Measurements from ENCODE around the gene RNLS. TPM values are rescaled to one million over a fixed set of nuclear protein-coding genes. Genes with fewer than 3 reads are reported as not detected.

The RNLS gene
- total and polyA plus RNA-seq, 2 donors from 2014 or later: 19.5 to 21.1 TPM

DNA sequence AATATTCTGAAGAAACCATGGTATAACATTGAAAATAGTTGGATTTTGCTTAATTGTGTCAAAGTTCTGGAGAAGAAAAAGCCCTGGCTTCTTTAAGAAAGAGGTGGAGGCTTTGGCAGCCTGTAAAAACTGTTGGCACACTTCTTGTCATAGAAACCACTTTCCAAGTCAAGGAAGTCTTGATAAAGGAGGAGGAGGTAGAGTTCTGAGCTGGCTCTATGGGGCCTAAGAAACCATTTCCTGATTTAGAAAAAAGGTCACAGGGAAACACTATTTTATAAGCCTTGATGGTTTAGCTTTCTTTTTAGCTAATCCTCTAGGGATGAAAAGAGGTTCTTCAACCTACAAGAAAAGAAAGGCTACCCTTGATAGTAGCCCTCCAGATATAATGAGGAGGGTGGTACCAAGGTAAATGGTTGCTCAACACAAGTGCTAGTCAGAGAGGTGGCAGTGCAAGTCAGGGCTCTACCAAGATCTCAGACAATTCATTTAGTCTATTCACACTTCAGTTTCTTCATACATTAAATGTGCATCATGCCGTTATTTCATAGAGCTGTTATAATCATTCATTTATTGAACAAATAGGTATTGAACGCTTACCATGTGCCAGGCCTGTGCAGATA is 346.9 kb downstream of the RNLS start:
- Histone ChIP-seq H3K27ac (ENCODE audit: low read depth in 2 of 2, low read length in 2 of 2) (no peak overlapping the region), H3K9ac (ENCODE audit: low read length in 3 of 3) (no peak overlapping the region), H3K4me1 (ENCODE audit: control insufficient read depth in 2 of 3, insufficient read depth in 2 of 3, low read depth in 1 of 3, low read length in 3 of 3) (no peaks in the 10 kb centered on the region), H3K9me3 (ENCODE audit: control insufficient read depth in 2 of 3, insufficient read depth in 1 of 3, low read length in 3 of 3) (no peaks in the 10 kb centered on the region), H3K36me3 (ENCODE audit: control insufficient read depth in 2 of 3, insufficient read depth in 3 of 3, low read length in 3 of 3) (no peaks in the 10 kb centered on the region), H3K27me3 (ENCODE audit: control insufficient read depth, insufficient read depth, low read length) (no peaks in the 10 kb centered on the region), H3K4me3 (ENCODE audit: low read length in 3 of 3) (no peak overlapping the region)
- TF ChIP-seq, protein P1, sequence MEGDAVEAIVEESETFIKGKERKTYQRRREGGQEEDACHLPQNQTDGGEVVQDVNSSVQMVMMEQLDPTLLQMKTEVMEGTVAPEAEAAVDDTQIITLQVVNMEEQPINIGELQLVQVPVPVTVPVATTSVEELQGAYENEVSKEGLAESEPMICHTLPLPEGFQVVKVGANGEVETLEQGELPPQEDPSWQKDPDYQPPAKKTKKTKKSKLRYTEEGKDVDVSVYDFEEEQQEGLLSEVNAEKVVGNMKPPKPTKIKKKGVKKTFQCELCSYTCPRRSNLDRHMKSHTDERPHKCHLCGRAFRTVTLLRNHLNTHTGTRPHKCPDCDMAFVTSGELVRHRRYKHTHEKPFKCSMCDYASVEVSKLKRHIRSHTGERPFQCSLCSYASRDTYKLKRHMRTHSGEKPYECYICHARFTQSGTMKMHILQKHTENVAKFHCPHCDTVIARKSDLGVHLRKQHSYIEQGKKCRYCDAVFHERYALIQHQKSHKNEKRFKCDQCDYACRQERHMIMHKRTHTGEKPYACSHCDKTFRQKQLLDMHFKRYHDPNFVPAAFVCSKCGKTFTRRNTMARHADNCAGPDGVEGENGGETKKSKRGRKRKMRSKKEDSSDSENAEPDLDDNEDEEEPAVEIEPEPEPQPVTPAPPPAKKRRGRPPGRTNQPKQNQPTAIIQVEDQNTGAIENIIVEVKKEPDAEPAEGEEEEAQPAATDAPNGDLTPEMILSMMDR (IDR thresholded peaks at IDR 0.05; ENCODE audit: borderline replicate concordance, extremely low read depth, insufficient read depth): no peak
- DNase-seq (no peak), FAIRE-seq (no peak)
- intact Hi-C loops (cut with DNase I): no loop called here

DNA sequence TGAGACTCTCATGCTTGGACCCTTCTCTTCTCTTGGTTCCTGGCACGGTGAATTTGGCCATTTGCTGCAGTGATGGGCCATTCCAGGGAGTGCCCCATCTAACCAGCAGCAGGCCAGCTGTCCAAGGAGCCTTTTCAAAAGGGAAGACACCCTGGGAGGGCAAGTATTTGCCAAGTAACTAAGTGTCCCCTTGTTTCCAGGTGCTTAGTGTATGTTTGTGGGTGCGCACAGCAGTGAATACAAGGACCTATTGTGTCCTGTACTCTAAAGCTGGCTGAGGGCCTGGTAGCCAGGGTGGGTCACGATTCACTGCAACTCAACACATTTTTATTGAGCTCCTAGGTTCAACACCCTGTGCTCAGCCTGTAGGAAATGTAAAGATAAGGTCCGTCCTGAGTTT is 348.8 kb downstream of the RNLS start:
- Histone ChIP-seq H3K4me1 (ENCODE audit: control insufficient read depth in 2 of 3, insufficient read depth in 2 of 3, low read depth in 1 of 3, low read length in 3 of 3) (no peaks in the 10 kb centered on the region), H3K27me3 (ENCODE audit: control insufficient read depth, insufficient read depth, low read length) (no peaks in the 10 kb centered on the region), H3K9me3 (ENCODE audit: control insufficient read depth in 2 of 3, insufficient read depth in 1 of 3, low read length in 3 of 3) (peaks cover 0 to 3% (median 0%) of the 10 kb centered on the region in 3 donors), H3K4me3 (ENCODE audit: low read length in 3 of 3) (no peak overlapping the region), H3K27ac (ENCODE audit: low read depth in 2 of 2, low read length in 2 of 2) (no peak overlapping the region), H3K9ac (ENCODE audit: low read length in 3 of 3) (no peak overlapping the region), H3K36me3 (ENCODE audit: control insufficient read depth in 2 of 3, insufficient read depth in 3 of 3, low read length in 3 of 3) (no peaks in the 10 kb centered on the region)
- FAIRE-seq (no peak), DNase-seq (no peak)
- TF ChIP-seq, protein P1 (IDR thresholded peaks at IDR 0.05; ENCODE audit: borderline replicate concordance, extremely low read depth, insufficient read depth): no peak
- intact Hi-C loops (cut with DNase I): no loop called here

DNA sequence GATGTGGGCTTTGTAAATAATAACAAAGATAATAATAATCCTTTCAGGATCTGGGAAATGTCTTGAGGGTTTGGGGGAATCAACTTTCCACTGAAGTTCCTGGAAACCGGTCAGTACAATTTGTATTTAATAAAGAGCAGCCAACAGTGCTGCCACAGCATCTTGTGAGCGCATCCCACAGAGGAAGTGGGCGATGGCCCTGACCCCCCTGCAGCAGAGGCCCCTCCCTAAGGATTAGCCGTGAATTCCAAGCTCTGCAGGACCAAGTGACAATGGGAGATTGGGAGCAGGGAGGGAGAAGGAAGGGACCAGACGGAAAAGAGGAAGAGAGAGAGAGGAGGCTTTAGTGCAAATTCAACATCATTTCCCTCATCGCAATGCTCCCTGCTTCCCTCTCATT is 349.2 kb downstream of the RNLS start:
- no peak for DNase-seq
- no peak overlapping the region for H3K4me3 ChIP-seq (ENCODE audit: low read length in 3 of 3)
- H3K9ac ChIP-seq (ENCODE audit: low read length in 3 of 3): no peak overlapping the region
- no peak for FAIRE-seq
- TF ChIP-seq, protein P1 (IDR thresholded peaks at IDR 0.05; ENCODE audit: borderline replicate concordance, extremely low read depth, insufficient read depth): no peak
- peaks cover 0 to 3% (median 0%) of the 10 kb centered on the region in 3 donors for H3K9me3 ChIP-seq (ENCODE audit: control insufficient read depth in 2 of 3, insufficient read depth in 1 of 3, low read length in 3 of 3)
- H3K27me3 ChIP-seq (ENCODE audit: control insufficient read depth, insufficient read depth, low read length): no peaks in the 10 kb centered on the region
- H3K4me1 ChIP-seq (ENCODE audit: control insufficient read depth in 2 of 3, insufficient read depth in 2 of 3, low read depth in 1 of 3, low read length in 3 of 3): no peaks in the 10 kb centered on the region
- no peak overlapping the region for H3K27ac ChIP-seq (ENCODE audit: low read depth in 2 of 2, low read length in 2 of 2)
- intact Hi-C loops (cut with DNase I): no loop called here
- H3K36me3 ChIP-seq (ENCODE audit: control insufficient read depth in 2 of 3, insufficient read depth in 3 of 3, low read length in 3 of 3): no peaks in the 10 kb centered on the region
